Measurements from ENCODE around the gene SYT14.
"Not testable (repeated sequence)": the region's sequence is repeated elsewhere in the genome, so short reads cannot be mapped to it uniquely, and the experiment has no call there.

The SYT14 gene

DNA sequence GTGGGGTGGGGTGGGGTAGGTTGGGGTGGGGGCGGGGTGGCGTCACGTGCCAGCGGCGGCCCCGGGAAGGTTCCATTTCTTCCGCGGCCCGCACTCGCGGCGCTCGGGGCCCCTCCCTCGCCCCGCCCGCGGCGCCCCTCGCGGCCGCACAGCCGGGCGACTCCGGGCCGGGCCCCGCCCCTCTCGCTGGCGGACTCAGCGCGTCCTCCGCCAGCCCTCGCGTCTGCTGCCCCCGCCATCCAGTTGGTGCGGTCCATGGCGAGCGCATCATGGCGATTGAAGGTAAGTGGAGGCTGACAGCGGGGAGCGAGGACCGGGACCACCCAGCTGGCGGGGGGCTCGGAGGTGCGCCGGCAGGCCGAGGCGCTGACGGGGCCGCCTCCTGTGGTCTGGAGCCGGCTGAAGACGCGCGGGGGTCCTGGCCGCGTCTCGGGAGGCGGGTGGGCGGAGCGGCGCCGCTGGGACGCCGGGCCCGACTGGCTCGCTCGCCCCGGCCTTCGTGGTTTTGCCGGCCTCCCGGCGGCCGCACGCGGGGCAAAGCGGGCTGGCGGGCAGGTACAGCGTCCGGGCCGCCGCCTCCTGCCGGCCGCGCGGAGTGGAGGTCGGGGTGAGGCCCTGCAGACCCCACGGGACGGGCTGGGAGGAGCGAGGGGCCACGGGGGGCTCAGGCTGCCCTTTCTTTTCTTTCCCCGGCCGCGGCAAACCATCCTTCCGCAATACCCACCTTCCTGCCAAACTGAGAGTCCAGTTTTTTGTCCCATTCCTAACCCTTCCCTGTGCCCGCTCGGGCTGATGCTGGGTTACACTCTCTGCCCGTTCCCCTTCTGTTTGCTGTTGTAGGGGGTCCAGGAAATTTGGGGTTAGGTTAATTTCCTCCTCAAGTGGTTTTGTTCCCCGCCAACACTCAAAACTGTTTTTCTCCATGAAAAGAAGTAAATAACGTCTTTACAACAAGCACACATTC lies at the start of gene SYT14:
TSS of gene SYT14 (plus strand) at position 222 of the 964 bp plus-strand sequence. CDS start at position 270, 48 bp downstream.
- DNase-seq, result no peak

- DNase-seq, result not testable (repeated sequence)
These were observed 49.5 kb upstream of the SYT14 start for GRCh38 chr1:209888291-209889076.

DNA sequence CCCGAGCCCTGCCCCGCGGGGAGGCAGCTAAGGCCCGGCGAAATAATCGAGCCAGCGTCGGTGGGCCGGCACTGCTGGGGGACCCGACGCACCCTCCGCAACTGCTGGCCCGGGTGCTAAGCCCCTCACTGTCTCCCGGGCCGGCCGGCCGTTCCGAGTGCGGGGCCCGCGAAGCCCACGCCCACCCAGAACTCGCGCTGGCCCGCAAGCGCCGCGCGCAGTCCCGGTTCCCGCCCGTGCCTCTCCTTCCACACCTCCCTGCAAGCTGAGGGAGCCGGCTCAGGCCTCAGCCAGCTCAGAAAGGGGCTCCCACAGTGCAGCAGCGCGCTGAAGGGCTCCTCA lies 49.0 kb upstream of the SYT14 start:
- DNase-seq, result no peak

- no peak for DNase-seq
These were observed 47.2 kb upstream of the SYT14 start for GRCh38 chr1:209890641-209891330.

- no peak for DNase-seq
These were observed 44.3 kb upstream of the SYT14 start for GRCh38 chr1:209893751-209894150.

- no peak for DNase-seq
These were observed 42.3 kb upstream of the SYT14 start for GRCh38 chr1:209895709-209896108.

DNA sequence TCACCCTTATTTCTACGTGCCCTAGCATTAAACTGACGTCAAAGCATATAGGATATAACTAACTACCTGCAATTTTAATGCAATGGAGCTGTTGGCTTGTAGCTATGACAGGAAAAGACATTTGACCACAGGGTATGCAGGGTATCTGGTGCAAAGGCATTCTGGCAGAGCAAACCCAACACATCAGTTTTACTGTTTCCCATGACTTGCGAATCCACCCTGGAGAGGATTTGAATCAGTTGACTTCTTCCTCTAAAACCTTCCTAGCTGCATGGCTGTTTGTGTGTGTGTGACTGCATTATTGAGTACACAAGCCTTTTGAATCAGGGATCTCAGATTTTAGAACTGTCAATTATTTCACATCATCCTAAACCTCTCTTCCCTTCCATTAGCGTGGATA lies 41.7 kb upstream of the SYT14 start:
- DNase-seq, result no peak

DNA sequence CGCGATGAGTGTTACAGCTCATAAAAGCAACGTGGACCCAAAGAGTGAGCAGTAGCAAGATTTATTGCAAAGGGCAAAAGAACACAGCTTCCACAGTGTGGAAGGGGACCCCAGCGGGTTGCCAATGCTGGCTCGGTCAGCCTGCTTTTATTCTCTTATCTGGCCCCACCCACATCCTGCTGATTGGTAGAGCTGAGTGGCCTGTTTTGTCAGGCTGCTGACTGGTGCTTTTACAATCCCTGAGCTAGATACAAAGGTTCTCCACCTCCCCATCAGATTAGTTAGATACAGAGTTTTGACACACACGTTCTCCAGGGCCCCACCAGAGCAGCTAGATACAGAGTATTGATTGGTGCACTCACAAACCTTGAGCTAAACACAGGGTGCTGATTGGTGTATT lies 39.7 kb upstream of the SYT14 start:
- DNase-seq, result not testable (repeated sequence)

GRCh38 chr1:209898851-209899250 lies 39.2 kb upstream of the SYT14 start:
- not testable (repeated sequence) for DNase-seq

DNA sequence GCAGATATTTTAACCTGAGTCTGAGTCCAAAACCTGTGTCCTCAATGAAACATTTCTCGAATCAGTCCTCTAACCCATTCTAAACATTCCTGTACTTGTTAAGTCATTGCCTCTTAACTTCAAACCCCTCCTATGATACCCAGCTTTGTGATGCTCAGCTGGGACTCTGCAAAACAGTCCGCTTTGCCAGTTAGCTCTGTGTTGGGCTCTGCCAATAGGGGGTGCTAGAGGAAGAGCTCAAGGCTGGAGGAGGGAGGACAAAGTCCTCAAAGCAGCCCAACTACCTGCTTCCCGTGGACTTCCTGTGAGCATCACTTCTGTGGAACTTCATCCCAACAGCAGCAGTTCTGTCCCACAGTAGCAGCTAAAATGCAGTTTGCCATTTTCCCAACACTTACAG lies 38.1 kb upstream of the SYT14 start:
- no peak for DNase-seq

GRCh38 chr1:209900734-209901133 lies 37.3 kb upstream of the SYT14 start:
- DNase-seq, result no peak

DNA sequence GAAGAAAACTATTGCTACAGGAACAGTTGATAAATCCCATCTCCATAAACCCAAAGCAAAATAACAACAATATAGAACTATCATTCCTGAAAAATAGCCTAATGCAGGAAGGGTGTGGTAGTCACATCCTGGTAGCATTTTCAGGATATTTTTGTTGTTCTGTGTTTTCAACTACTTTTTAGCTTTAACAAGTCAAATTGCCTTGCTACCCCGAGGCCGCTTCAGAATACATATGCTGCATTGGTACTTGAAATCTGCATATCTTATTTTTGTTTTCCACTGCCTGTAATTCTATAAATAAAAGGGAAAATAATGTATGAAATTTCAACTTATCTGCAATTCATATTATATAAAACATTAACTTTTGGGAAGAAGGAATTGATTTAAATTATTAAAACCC lies 36.8 kb upstream of the SYT14 start:
- no peak for DNase-seq

GRCh38 chr1:209904774-209905173 lies 33.2 kb upstream of the SYT14 start:
- DNase-seq, result not testable (repeated sequence)

DNA sequence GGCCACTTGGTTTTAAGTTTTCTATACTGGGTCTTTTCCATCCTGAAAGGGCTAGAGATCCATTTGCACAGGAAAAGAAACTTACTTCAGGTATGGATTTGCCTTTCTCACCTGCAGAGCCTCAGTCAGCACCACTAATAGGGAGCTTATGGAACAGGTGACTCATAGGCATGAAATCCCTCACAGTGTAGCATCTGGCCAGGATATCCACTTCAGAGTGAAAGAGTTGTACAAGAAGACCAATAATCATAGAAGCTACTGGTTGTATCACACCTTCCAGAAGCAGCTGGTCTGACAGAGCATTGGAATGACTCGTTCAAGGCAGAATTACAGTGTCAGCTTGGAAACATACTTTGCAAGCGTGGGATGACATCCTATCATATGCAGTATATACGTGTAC lies 26.3 kb upstream of the SYT14 start:
- DNase-seq, result no peak

GRCh38 chr1:209912306-209912705 lies 25.7 kb upstream of the SYT14 start:
- DNase-seq, result no peak

DNA sequence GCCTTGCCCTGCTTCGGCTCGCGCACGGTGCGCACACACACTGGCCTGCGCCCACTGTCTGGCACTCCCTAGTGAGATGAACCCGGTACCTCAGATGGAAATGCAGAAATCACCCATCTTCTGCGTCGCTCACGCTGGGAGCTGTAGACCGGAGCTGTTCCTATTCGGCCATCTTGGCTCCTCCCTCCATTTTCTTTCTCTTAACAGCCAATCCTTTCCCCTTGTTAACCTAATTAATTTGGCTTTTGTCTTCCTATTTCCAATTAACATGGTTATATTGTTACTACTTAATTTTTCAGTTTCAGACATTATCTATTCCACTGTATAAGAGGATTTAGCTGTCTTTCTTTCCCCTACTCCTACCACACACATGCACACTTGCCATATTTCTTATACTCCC lies 18.4 kb upstream of the SYT14 start:
- DNase-seq, result not testable (repeated sequence)

DNA sequence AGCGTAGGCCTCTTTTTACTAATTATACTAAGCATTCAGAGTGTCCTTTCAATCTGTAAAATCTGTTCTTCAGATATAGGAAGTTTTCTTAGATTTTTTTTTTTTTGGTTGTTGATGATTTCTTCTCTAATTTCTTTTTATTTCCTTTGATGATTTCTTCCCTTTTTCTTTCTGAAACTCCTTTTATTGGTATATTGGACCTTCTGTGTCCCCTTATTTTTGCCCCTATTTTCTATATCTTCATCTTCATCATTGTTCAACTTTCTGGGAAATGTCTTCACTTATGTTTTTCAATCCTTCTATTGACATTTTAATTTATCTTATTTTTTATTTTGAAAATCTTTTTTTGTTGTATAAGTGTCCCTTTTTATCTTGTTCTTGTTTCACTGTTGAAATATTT lies 17.2 kb upstream of the SYT14 start:
- DNase-seq, result no peak

DNA sequence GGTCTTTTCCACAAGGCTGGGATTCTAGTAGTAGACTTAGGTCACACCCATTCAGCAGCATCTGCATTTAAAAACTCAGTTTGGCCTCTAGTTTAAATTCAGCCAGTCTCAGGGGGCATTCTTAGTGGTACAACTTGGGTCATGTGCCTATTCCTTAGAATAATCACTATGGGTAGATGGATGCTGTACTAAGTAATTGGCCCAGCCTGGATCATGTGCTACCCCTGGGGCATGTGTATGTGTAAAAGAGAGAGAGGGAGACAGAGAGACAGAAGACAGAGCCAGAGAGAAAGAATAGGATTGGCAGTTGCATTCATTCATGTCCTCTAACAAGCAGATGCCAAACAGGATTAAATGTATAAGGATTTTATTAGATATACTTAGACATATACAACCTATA lies 13.6 kb upstream of the SYT14 start:
- DNase-seq, result no peak

DNA sequence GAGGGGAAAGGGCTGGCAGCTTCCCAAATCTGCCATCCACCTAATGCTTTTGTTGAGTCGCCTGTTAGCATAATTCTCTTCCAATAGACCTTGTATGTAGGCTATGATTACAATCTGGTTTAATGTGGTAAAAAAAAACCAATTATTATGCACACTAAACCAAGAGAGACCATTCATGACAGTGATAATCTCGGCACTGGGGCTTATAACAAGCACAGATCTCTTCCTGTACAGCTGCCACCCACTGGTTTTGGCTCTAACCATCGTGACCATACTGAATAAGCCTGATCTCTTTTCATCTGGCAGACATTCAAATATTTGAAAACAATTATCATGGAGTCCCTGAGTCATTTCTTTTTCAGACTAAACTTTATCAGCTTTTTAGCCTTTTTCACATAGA lies 12.0 kb upstream of the SYT14 start:
- DNase-seq, result no peak

- DNase-seq, result no peak
These were observed 10.6 kb upstream of the SYT14 start for GRCh38 chr1:209927466-209927865.

- no peak for DNase-seq
These were observed 8.3 kb upstream of the SYT14 start for GRCh38 chr1:209929751-209930150.

DNA sequence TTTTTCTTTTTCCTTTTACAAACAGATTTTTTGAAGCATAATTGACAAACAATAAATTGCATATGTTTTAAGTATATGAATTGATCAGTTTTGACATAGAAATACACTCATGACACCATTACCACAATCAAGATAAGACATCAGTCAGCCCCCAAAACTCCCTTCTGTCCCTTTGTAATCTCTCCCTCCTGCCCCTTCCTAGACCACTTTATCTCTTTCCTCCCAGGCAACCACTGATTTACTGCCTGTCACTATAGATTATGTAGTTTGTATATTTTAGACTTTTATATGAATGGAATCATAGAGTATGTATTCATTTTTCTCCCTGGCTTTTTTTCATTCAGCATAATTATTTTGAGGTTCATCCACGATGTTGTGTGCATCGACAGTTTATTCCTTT lies 6.9 kb upstream of the SYT14 start:
- no peak for DNase-seq

DNA sequence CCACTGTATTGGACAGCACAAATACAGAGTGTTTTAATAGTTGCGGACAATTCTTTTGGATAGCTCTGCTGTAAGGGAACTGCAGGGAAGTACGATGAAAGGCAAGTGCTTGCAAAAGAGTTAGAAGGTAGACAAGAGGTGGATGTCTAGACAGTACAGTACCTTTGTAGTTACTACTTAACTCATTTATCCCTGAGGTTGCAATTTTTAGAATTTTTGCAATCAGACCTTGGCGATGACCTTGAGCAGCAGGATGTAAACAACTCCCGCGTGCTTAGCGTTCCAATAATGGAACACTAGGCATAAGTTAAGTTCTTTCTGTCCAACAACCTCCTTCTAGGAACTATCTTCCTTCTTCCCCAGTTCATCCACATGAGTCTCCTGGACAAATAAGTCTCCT lies 1.9 kb upstream of the SYT14 start:
- no peak for DNase-seq
